SK-N-SH (cell line): ENCODE data around the gene PRKCA.

Source experiments
- TF ChIP-seq, protein P1 (sequence below): IDR thresholded peaks from 2 replicates; pipeline ENCODE4 v1.4.0; 2012; ENCODE audit warnings: low read depth, borderline replicate concordance
- TF ChIP-seq, protein P2 (sequence below): fragments of 200-600 bp; sonication (generic); IDR thresholded peaks from 2 replicates; pipeline ENCODE4 v1.6.1; 2017; ENCODE audit warnings: antibody characterized with exemption, mild to moderate bottlenecking, moderate library complexity
- TF ChIP-seq, protein P3 (sequence below): IDR thresholded peaks from 2 replicates; pipeline ENCODE4 v1.4.0; 2012; ENCODE audit warnings: low read depth
- TF ChIP-seq, protein P4 (sequence below): fragments of 150-350 bp; IDR thresholded peaks from 2 replicates; pipeline ENCODE4 v1.6.1; 2017; ENCODE audit warnings: antibody characterized with exemption, low read length, low read depth, borderline replicate concordance

DNA sequence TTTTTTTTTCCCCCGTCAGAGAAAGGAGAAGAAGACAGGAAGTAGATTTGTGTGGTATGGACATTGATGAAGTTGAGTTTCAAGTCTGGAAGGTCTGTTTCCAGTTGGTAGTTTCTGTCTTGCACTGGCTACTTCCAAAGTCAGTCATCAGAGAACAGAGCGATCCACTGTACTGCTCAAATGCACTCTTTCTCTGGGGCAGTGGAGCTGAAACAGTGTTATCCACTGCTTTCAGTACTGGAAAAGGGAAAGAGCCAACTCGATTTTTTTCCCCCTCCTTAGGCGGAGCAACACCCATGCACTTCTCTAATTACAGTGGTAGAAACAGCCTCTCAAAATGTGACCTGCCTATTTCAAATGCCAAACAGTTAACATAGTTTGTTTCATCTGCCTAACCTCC is 7.4 kb downstream of the PRKCA start:
- TF ChIP-seq, protein P1, sequence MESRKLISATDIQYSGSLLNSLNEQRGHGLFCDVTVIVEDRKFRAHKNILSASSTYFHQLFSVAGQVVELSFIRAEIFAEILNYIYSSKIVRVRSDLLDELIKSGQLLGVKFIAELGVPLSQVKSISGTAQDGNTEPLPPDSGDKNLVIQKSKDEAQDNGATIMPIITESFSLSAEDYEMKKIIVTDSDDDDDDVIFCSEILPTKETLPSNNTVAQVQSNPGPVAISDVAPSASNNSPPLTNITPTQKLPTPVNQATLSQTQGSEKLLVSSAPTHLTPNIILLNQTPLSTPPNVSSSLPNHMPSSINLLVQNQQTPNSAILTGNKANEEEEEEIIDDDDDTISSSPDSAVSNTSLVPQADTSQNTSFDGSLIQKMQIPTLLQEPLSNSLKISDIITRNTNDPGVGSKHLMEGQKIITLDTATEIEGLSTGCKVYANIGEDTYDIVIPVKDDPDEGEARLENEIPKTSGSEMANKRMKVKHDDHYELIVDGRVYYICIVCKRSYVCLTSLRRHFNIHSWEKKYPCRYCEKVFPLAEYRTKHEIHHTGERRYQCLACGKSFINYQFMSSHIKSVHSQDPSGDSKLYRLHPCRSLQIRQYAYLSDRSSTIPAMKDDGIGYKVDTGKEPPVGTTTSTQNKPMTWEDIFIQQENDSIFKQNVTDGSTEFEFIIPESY, result no peak
- TF ChIP-seq, protein P2, sequence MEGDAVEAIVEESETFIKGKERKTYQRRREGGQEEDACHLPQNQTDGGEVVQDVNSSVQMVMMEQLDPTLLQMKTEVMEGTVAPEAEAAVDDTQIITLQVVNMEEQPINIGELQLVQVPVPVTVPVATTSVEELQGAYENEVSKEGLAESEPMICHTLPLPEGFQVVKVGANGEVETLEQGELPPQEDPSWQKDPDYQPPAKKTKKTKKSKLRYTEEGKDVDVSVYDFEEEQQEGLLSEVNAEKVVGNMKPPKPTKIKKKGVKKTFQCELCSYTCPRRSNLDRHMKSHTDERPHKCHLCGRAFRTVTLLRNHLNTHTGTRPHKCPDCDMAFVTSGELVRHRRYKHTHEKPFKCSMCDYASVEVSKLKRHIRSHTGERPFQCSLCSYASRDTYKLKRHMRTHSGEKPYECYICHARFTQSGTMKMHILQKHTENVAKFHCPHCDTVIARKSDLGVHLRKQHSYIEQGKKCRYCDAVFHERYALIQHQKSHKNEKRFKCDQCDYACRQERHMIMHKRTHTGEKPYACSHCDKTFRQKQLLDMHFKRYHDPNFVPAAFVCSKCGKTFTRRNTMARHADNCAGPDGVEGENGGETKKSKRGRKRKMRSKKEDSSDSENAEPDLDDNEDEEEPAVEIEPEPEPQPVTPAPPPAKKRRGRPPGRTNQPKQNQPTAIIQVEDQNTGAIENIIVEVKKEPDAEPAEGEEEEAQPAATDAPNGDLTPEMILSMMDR, result no peak
- TF ChIP-seq, protein P3, sequence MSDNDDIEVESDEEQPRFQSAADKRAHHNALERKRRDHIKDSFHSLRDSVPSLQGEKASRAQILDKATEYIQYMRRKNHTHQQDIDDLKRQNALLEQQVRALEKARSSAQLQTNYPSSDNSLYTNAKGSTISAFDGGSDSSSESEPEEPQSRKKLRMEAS, result no peak
- TF ChIP-seq, protein P4, sequence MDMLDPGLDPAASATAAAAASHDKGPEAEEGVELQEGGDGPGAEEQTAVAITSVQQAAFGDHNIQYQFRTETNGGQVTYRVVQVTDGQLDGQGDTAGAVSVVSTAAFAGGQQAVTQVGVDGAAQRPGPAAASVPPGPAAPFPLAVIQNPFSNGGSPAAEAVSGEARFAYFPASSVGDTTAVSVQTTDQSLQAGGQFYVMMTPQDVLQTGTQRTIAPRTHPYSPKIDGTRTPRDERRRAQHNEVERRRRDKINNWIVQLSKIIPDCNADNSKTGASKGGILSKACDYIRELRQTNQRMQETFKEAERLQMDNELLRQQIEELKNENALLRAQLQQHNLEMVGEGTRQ, result no peak
